HUES6 (cell line): ENCODE results near the gene ANO1.

Source experiments
- H3K27ac ChIP-seq: 2 replicates; pipeline ENCODE4 v1.7.0; 2013; ENCODE audit warnings: low read depth, mild to moderate bottlenecking, low read length, inconsistent platforms
- H3K27me3 ChIP-seq: 2 replicates; pipeline ENCODE4 v1.6.1; 2013; ENCODE audit warnings: low read length; ENCODE audit not compliant: control insufficient read depth, insufficient read depth
- H3K36me3 ChIP-seq: 2 replicates; pipeline ENCODE4 v1.6.1; 2013; ENCODE audit warnings: low read length; ENCODE audit not compliant: control insufficient read depth, insufficient read depth
- H3K4me1 ChIP-seq: 2 replicates; pipeline ENCODE4 v1.6.1; 2013; ENCODE audit warnings: low read length; ENCODE audit not compliant: control insufficient read depth, insufficient read depth
- H3K4me3 ChIP-seq: 2 replicates; pipeline ENCODE4 v1.5.1; 2013; ENCODE audit warnings: low read depth, low read length
- H3K9ac ChIP-seq: one replicate; pipeline ENCODE4 v1.6.1; 2013; ENCODE audit warnings: mild to moderate bottlenecking, low read length
- H3K9me3 ChIP-seq: 2 replicates; pipeline ENCODE4 v1.6.1; 2013; ENCODE audit warnings: low read depth, low read length; ENCODE audit not compliant: control insufficient read depth, insufficient read depth

The ANO1 gene

DNA sequence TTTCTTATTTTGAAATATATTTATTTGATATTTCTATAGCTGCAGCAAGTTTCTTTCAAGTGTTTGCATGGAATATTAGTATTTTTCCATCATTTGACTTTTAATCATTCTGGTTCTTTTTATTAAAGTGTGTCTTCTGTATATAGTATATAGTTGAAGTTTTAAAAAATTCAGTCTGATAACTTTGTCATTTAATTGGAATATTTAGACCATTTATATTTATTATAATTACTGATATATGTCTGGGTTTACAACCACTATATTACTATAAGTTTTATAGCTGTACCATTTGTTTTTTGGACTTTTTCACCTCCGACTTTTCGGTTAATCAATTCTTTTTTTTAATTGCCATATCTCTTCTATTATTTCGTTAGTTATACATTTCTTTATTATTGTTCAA, 22.7 kb upstream of the ANO1 start:
- Histone ChIP-seq H3K4me3 (no peak overlapping the region), H3K4me1 (no peaks in the 10 kb centered on the region), H3K27me3 (no peaks in the 10 kb centered on the region)

GRCh38 chr11:70057080-70057479, 21.0 kb upstream of the ANO1 start:
- Histone ChIP-seq H3K9me3 (no peaks in the 10 kb centered on the region), H3K4me1 (no peaks in the 10 kb centered on the region), H3K4me3 (no peak overlapping the region), H3K27ac (no peak overlapping the region), H3K36me3 (no peaks in the 10 kb centered on the region), H3K27me3 (no peaks in the 10 kb centered on the region), H3K9ac (no peak overlapping the region)

More for the DNA sequence above, 22.7 kb upstream of the ANO1 start:
- Histone ChIP-seq H3K9ac (no peak overlapping the region), H3K9me3 (no peaks in the 10 kb centered on the region), H3K27ac (no peak overlapping the region), H3K36me3 (no peaks in the 10 kb centered on the region)

DNA sequence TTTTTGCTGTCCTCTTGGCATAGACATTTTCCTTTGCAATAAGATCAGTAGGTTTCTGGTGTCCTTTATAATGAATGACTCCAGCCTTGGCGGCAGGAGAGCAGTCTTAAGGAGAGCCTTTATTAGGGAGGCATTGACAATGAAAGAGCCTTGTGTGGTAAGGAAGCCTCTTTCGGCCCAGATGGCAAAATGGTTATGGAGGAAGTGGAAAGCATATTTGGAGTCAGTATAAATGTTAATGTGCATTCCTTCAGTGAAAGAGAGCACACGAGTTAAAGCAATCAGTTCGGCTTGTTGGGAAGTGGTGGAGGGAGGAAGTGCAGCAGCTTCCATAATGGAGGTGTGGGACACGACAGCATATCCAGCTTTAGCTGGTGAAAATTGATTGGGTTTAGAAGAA, 18.1 kb upstream of the ANO1 start:
- H3K36me3 ChIP-seq: no peaks in the 10 kb centered on the region
- H3K27me3 ChIP-seq: no peaks in the 10 kb centered on the region
- H3K27ac ChIP-seq: no peak overlapping the region
- no peak overlapping the region for H3K4me3 ChIP-seq
- no peak overlapping the region for H3K9ac ChIP-seq
- H3K9me3 ChIP-seq: no peaks in the 10 kb centered on the region
- peaks cover 3% of the 10 kb centered on the region; the same call in 1 of the 2 replicates for H3K4me1 ChIP-seq

DNA sequence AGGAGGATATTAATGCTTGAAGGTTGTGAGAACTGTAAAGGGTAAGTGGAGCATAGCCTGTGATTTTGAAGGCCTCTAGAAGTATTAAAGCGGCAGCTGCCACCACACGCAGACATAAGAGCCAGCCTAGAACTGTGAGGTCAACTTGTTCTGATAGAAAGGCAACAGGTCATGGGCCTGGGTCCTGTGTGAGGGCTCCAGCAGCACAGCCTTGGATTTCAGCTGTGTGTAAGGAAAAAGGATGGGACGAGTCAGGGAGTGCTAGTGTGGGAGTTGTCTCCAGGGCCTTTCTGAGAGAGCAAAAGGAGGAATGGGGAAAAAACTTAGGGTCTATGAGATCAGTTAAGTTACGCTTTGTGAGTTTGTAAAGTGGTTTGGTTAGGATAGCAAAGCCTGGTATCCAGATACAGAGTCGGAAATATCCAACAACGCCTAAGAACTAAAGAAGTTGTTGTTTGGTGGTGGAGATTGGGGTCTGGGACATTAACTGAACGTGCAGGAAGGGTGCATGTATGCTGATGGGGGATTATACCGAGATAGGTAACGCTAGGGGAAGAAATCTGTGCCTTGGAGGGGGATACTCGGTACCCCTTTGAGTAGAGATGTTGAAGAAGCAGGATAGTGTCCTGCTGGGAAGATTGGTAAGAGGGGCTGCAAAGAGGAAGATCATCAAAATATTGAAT, 17.4 kb upstream of the ANO1 start:
- Histone ChIP-seq H3K4me1 (peaks cover 3% of the 10 kb centered on the region; the same call in 1 of the 2 replicates), H3K4me3 (no peak overlapping the region), H3K27ac (no peak overlapping the region), H3K9ac (no peak overlapping the region), H3K27me3 (no peaks in the 10 kb centered on the region), H3K36me3 (no peaks in the 10 kb centered on the region), H3K9me3 (no peaks in the 10 kb centered on the region)

DNA sequence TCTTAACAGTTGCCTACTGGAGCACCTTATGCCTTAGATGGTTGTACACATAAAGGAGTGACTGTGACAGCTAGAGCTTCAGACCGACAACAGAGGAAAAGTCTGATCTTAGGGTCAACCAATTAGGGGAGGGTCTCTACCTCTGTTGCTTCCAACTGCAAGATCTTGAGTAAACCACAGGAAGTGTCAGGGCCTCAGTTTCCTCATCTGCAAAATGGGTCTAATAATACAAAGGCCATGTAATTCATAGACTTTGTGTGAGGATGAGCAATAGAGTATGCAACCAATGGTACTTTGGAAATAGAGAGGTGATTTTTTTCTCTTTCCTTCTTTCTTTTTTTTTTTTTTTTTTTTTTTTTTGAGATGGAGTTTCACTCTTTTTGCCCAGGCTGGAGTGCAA, 16.4 kb upstream of the ANO1 start:
- no peaks in the 10 kb centered on the region for H3K27me3 ChIP-seq
- H3K4me3 ChIP-seq: no peak overlapping the region
- H3K27ac ChIP-seq: no peak overlapping the region
- no peaks in the 10 kb centered on the region for H3K9me3 ChIP-seq
- H3K9ac ChIP-seq: no peak overlapping the region
- H3K36me3 ChIP-seq: no peaks in the 10 kb centered on the region
- peaks cover 3% of the 10 kb centered on the region; the same call in 1 of the 2 replicates for H3K4me1 ChIP-seq

GRCh38 chr11:70063121-70063520, 15.0 kb upstream of the ANO1 start:
- Histone ChIP-seq H3K9me3 (no peaks in the 10 kb centered on the region), H3K27ac (no peak overlapping the region), H3K9ac (no peak overlapping the region), H3K4me3 (no peak overlapping the region), H3K36me3 (no peaks in the 10 kb centered on the region), H3K4me1 (peaks cover 10% of the 10 kb centered on the region), H3K27me3 (no peaks in the 10 kb centered on the region)

DNA sequence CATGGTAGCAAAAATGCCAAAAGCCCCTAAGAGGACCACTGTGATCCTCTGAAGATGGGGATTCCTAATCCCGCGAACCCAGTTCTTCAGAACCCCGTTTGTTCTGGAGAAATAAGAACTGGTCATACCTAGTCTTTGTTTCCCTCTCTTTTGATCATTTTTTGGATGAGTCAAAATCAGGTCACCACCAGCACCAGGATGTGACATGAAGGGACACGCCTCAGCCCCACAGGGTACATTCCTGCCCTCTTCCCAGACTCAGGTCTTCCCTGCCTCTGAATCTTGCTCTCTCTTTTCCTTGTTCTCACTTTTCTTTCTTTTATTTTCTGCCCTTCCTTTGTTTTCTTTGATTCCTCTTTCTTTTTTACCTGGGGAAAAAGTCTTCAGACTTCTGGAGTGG, 14.6 kb upstream of the ANO1 start:
- Histone ChIP-seq H3K27ac (no peak overlapping the region), H3K9ac (no peak overlapping the region), H3K27me3 (no peaks in the 10 kb centered on the region; the same call in 1 of the 2 replicates), H3K9me3 (no peaks in the 10 kb centered on the region), H3K4me3 (no peak overlapping the region), H3K36me3 (no peaks in the 10 kb centered on the region), H3K4me1 (peaks cover 14% of the 10 kb centered on the region)

GRCh38 chr11:70064008-70064725, 13.9 kb upstream of the ANO1 start:
- no peak overlapping the region for H3K9ac ChIP-seq
- no peaks in the 10 kb centered on the region for H3K9me3 ChIP-seq
- H3K27ac ChIP-seq: no peak overlapping the region
- H3K4me1 ChIP-seq: peaks cover 18% of the 10 kb centered on the region
- no peak overlapping the region for H3K4me3 ChIP-seq
- H3K36me3 ChIP-seq: no peaks in the 10 kb centered on the region
- peaks cover 4% of the 10 kb centered on the region for H3K27me3 ChIP-seq

DNA sequence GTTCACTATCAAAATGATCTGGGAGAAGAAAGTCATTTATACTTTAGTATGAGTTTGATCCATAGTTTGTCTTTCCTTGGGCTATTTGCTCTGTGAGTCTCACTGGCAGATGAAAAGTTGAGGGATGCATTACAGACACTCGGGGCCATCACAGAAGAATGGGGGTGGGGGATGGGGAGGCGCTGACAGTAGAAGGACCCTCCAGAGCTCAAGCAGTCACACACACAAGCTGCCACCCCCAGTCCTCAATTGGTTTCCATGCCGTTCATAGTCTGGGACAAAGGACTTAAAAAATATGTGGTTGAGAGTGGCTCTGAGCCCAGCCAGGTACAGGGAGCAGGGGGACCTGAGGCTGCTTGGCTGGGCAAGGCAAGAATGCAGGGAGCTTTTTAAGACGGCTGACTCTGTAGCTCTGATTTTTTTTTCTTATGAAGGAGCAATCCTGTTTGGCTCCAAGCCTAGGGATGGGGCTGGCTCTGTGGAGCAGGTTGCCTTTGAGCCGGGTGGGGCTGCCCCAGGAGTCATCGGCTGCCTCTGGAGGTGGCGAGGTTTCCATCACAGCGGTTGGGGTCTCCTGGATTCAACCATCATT, 13.3 kb upstream of the ANO1 start:
- Histone ChIP-seq H3K9ac (no peak overlapping the region), H3K4me3 (no peak overlapping the region), H3K27ac (no peak overlapping the region), H3K27me3 (peaks cover 7% of the 10 kb centered on the region), H3K4me1 (peaks cover 18% of the 10 kb centered on the region), H3K36me3 (no peaks in the 10 kb centered on the region), H3K9me3 (no peaks in the 10 kb centered on the region)

- Histone ChIP-seq H3K4me3 (no peak overlapping the region), H3K4me1 (peaks cover 18% of the 10 kb centered on the region), H3K27ac (no peak overlapping the region), H3K9ac (no peak overlapping the region), H3K9me3 (no peaks in the 10 kb centered on the region), H3K27me3 (peaks cover 7% of the 10 kb centered on the region), H3K36me3 (no peaks in the 10 kb centered on the region)
Measured at GRCh38 chr11:70065318-70066135, 12.6 kb upstream of the ANO1 start.
